ENCODE measurements around the gene LDLRAD4.
A peak's percentile ranks its signal among the peaks of the same experiment; 100 is the strongest.

The LDLRAD4 gene

GRCh38 chr18:13568443-13569392 lies 350.2 kb downstream of the LDLRAD4 start:
- DNase-seq, result peak; percentile 65

GRCh38 chr18:13570216-13570615 lies 351.7 kb downstream of the LDLRAD4 start:
- DNase-seq, result no peak

DNA sequence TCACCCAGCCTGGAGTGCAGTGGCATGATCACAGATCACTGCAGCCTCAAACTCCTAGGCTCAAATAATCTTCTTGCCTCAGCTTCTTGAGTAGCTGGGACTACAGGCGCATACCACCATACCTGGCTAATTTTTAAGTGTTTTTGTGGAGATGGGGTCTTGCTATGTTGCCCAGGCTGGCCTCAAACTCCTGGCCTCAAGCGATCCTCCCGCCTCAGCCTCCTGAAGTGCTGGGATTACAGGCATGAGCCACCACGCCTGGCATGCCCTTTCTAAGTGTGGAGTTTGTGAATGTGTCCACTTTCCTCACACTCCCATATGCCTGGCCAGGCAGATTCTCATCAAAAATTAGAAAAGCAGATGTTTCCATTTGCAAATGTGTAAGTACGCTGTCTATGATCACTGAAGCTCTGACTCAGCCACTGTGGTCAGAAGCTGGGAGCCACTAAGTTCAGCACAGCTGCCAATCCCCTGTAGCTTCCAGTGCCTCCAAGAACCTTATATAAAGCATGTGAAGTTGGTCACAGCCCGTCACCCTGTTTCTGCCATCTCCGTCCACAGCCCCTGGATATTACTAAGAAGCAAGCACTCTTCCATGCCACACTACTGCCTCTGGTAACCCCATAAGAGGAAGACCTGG lies 352.4 kb downstream of the LDLRAD4 start:
- DNase-seq, result peak; percentile 39

GRCh38 chr18:13572148-13572547 lies 353.6 kb downstream of the LDLRAD4 start:
- no peak for DNase-seq

DNA sequence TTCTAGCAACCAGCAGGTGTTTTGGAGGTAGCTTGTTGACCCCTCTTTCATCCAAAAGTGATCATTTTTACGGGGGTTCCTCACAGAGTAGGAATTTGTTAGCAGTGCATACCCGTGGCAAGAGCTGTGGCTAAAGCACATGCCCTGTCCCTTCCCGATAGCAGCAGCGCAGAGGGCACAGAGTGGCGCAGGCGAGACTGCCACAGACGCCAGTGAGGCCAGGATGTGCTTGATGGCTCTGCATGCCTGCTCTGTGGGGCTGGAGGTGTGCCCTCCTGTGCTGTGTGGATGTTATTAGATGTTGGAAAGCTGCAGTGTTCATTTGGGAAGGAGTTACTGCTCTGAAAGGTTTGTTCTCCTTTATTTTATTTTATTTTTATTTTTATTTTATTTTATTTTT lies 354.2 kb downstream of the LDLRAD4 start:
- no peak for DNase-seq

DNA sequence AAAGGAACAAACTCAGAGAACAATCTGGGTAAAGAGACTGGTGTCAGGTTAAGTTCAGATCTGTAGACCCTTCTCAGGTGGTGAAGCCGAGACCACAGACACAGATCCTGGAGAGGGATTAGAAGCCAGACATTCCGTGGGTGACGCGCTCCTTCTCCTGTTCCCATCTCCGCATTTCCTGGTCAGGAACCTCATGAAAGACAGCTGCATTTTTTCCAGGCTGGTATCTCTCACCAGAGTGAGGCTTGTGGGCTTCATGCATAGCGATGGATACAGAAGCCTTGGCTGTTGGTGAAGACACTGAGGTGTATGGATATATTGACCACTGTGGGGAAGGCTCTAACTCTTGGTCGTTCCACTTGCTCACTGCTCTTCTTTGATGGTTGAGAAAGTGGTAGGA lies 355.2 kb downstream of the LDLRAD4 start:
- no peak for DNase-seq

GRCh38 chr18:13574355-13574754 lies 355.8 kb downstream of the LDLRAD4 start:
- DNase-seq, result no peak

- DNase-seq, result no peak
Measured at GRCh38 chr18:13574761-13575160, 356.2 kb downstream of the LDLRAD4 start.

DNA sequence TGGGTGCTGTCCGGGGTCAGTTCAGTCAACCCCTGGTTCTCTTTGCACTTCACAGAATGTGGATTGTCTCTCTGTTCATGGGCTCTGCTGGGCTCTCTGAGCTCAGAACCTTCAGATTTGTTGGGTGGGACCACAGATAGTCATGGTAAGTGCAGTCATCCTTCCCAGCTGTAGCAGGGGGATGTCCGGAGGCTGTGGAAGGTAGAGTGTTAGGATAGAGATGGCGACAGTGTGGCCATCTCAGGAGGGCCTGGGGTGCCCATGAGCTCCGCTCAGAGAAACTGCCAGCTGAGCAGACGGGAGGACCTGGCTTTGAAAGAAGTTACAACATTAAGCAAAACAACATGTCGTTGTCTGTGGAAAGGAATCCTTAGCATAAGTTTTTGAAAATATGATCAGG lies 358.0 kb downstream of the LDLRAD4 start:
- no peak for DNase-seq

DNA sequence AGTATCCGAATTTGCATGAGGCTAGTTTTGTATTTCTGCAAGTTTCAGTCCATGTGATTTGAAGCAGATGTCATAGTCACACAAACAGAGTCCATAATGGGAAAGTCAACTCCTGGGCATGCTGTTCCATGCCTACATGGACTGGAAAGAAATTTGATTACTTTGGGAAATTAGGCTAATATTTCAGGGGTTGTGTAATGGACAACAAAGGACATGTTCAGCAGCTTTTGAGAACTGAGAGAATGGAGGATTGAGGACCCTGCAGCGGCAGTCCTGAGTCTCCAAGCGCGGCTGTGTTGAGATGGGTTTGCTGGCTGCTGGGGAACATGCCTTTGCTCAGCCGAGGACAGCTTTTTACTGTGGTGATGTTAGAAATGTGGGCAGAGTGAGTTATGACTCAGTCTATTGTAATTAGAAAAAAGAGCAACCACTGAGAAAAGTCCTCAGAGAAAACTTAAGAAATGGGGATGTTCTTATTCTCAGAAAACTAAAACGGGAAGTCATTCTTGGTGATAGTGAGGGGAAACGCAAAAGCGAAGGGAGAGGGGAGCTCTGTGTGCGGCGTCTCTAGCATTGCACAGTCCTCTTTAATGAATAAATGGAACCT lies 358.6 kb downstream of the LDLRAD4 start:
- peak; percentile 59 for DNase-seq

DNA sequence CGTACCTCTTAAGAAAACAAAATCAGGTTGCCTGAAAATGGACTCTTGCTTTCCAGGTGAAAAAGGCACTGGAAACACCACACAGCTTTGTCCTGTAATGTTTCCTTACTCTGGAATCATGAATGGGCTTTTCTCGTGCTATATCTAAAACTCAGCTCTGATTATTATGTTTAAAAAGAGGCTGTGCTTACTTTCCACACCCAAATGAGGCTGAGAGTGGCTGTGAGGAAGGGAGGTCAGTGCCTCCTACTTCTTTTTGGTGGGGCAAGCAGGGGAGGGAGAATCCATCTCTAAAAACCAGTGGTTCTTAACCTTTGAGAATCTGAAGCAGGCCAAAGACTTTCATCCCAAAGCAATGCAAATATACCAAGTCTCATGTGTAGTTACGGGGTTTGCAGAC lies 359.2 kb downstream of the LDLRAD4 start:
- no peak for DNase-seq

DNA sequence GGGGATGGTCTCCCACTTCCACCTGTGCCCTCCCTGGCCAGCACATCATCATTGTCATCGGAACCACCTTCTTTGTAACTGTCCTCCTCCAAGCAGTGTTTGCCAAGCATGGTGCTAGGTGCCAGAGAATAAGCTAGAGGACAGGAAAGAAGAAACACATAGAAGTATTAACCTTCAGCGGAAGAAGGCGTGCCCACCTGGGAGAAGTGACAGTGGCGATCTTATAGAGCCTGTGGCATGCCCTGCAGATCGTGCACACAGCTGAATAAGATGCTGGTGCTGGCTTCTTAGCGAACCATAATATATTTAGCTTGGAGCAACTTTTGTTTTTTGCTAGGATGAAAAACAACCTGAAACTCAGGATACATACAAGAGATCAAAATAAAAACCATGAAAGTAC lies 359.8 kb downstream of the LDLRAD4 start:
- DNase-seq, result no peak

DNA sequence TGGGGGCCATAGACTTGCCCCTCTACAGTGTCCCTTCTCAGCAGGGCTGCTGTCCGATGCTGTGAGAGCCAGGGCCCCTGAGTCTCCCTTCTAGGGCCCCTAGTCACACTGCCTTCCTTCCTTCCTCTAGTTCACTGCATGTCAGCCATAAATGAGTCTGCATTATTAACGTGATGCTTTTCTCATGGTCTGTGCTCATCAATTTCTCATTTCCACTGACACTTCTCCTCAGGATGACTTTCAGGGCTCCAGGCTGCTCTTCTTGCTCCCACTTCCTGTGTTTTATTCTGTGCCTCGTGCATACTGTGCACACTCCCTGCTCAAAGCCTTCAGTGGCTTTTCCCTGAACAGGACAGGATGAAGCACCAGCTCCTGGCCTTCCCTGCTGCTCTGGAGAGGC lies 361.3 kb downstream of the LDLRAD4 start:
- no peak for DNase-seq

DNA sequence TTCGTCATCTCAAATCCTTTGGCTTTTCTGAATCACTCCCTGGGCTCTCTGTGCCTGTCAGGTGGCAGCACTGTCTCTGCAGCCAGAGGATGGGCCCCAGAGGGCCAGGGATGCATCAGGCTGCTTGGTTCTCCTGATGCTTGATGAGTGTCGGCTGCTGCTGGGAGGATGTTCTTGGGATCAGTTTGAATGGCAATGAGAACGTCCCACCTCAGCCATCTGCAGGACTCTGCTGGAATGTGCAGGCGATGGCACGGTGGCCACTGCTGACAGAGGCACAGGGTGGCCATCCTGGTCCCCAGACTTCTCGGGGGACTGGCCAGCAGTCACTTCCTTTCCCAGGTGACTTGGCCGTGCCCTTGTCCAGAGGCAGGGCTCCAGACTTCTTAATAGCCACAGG lies 361.8 kb downstream of the LDLRAD4 start:
- no peak for DNase-seq

GRCh38 chr18:13580991-13581390 lies 362.4 kb downstream of the LDLRAD4 start:
- DNase-seq, result no peak

DNA sequence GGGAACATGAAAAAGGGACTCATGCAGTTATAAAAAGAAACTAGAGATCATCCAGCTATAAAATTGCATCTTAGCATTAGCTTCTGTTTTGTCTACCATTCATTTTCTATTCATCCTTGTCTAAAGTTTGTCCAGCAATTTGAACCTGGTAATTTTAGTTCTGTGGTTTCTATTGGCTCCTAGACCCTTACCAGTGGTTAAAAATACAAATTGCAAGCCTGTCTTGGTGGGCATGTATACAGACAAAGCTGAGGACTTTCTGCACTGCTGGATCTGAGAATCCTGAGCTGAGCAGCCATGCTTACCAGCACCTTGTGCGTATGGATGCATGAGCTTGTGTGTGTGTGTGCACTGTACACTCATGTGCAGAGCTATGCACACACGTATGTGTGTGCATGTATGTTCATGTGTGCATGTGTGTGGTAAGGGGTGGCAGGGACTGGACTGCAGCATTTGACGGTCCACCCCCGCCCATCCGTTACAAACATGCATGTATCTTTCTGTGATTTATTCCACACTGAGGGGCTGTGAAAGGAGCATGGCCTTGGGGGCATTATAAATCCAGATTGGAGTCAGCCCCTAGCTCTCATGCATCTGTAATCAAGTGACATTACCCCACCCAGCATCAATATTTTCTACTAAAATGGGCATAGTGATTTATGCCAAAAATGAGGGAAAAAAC lies 363.1 kb downstream of the LDLRAD4 start:
- no peak for DNase-seq

GRCh38 chr18:13582178-13582670 lies 363.7 kb downstream of the LDLRAD4 start:
- DNase-seq, result no peak

DNA sequence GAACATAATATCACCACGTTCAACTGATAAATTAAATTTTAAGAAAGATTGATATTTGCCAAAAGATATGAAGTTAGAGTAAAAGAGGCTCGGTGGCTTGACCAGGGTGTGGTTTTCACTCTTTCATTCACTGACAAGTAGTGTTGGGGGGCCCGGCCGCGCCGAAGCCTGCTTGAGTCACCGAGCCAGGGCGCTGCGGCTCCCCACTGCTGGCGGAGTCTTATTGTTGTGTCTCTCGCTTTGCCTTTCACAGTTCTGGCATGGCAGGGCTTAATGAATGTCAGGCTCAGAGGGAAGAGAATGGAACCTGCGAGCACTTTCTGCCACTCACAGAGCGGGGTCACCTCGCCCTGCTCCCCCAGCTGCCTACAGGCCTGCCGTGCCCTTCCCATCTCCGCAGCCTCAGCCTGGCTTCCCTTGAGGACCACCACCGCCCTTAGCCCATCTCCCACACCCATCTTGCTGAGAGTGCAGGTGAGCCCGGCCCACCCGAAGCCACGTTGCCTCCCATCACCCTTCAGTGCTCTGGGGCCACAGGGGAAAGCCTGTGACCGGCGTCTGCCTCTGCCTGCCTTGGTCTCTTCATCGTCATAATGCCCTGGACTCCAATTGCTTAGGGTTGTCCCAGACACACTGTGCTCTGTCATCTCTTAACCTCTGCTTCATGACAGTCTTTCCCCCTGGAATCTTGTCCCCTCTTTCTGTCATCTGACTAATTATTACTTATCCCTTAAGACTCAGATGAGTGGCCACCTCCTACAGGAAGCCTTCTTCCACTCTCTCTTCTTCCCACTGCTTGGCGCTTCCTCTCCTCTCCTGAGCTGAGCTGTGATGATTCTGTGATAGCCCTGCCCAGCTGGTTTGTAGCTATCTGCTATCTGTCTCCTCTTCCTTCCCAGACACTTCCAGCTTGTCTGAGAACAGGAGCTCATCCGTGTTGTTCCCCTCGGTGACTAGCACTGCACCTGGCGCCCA lies 365.3 kb downstream of the LDLRAD4 start:
- no peak for DNase-seq

GRCh38 chr18:13584825-13585224 lies 366.3 kb downstream of the LDLRAD4 start:
- no peak for DNase-seq

DNA sequence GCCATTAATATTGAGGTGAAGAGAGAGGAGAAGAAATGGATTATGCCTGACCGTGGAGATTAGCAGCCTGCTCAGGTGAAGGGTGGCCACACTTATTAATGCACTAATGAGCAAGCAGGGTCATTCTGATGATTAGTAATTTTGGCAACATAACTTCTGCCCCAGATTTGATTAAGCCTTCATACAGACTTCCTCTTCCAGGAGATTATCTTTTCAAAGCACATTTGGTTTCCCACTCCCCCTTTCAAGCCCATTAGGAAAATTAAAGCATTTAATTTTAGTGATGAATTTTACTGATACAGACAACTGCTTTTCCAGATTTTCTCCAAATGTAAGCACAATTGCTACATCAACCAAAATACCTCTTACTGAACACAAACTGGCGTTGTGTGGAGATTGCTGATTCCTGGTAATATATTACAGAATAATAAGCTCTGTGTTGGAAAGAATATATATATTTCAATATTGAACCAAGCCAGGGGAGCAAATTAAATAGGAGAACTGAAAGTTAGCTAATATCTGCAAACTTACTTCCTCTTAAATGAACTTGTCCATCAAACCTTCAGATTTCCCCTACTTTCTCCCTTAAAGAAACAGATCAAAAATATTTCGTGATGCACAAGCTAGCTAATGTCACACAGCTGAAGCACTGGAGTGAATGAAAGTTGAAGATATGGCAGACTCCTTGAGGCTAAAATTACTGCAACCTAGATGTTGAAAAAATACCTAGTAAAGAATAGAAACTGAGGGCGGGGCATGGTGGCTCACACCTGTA lies 367.0 kb downstream of the LDLRAD4 start:
- DNase-seq, result no peak

GRCh38 chr18:13587001-13587400 lies 368.4 kb downstream of the LDLRAD4 start:
- no peak for DNase-seq

Data from stimulated activated CD4-positive, alpha-beta T cell treated with anti-CD3 and anti-CD28 coated beads, Interleukin-1b, Interleukin-23, amount 100 ng/mL, for 48 hours (primary cell).